Stimulated activated CD4-positive, alpha-beta T cell treated with anti-CD3 and anti-CD28 coated beads, Interleukin-2, amount 100 ng/mL, for 24 hours (primary cell): Measurements from ENCODE around the gene BORCS6.
A peak's percentile ranks its signal among the peaks of the same experiment; 100 is the strongest.

Experiments
- DNase-seq, 2 donors: peaks; one replicate each; pipeline ENCODE4 v3.0.0-alpha.2; 2020

Gene BORCS6

GRCh38 chr17:8153957-8154607 lies 35.9 kb downstream of the BORCS6 start:
- peak; percentile 88 to 92 for DNase-seq

DNA sequence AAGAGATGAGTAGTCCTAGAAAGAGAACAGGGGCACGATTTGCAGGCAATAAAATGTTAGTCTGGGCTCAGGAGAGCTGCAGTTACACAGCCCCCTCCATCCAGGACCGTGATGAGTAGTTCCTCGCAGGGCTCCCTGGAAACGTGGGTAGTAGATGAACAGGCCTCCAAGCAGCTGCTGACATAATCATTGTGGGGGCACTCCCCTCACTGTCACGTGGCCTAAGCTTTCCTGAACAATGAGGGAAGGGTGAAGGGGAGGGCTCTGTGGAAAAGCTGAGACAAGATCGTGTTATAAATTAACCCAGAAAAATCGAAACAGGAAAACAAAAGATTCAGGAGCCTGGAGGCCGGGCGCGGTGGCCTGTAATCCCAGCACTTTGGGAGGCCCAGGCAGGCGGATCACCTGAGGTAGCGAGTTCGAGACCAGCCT lies 36.4 kb downstream of the BORCS6 start:
- DNase-seq: peak; percentile 65 to 69

GRCh38 chr17:8153031-8153451 lies 36.9 kb downstream of the BORCS6 start:
- no peak for DNase-seq

- DNase-seq: peak; percentile 87 to 95
Observed at GRCh38 chr17:8152112-8152775, 37.7 kb downstream of the BORCS6 start, which contains the start of gene PER1. PER1 (minus strand) TSS chr17:8152404; CDS start chr17:8150706, 1,698 bp downstream.

GRCh38 chr17:8151641-8152111 lies 38.3 kb downstream of the BORCS6 start:
- DNase-seq: peak; percentile 46 to 47

- DNase-seq: peak; percentile 88 to 91
Observed at GRCh38 chr17:8151120-8151640, 38.8 kb downstream of the BORCS6 start.

DNA sequence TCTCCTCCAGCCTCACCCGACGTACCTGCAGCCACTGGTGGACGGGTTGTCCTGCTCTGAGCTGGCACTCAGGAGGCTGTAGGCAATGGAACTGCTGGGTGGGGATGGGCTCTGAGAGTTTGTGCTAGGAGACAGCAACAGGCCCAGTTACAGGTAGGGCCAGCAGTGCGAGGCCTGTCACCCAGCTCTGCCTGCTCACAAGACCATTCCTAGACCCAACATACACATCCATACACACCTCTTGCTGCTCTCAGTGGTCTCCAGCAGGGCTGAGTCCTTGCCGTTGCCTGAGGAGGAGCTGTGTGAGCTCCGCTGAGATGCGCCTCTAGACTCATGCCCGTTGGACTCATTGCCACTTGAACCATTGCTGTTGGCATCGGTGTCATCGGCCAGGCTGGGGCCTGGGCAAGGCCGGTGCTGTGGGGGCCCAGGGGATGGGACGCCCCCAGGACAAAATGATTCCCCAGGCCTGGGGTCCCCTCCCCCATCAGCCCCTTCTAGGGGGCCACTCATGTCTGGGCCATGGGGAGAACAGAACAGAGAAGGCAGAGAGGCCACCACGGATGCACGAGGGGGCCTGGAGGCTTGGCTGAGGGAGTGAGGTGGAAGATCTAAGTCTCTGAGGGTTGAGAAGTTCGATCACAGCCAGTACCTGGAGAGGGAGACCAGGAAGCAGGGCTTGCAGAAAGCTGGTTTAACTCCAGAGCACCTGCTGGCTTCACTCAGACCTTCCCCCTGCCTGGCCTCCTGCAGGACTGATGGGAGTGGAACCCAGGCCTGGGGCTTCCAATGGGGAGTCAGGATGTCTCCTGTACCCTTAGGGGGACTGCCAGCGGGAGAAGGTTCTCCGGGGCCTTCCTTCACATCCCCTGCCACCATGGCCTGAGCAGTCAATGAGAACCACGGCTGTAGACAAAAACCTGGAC lies 39.5 kb downstream of the BORCS6 start:
- no peak for DNase-seq

DNA sequence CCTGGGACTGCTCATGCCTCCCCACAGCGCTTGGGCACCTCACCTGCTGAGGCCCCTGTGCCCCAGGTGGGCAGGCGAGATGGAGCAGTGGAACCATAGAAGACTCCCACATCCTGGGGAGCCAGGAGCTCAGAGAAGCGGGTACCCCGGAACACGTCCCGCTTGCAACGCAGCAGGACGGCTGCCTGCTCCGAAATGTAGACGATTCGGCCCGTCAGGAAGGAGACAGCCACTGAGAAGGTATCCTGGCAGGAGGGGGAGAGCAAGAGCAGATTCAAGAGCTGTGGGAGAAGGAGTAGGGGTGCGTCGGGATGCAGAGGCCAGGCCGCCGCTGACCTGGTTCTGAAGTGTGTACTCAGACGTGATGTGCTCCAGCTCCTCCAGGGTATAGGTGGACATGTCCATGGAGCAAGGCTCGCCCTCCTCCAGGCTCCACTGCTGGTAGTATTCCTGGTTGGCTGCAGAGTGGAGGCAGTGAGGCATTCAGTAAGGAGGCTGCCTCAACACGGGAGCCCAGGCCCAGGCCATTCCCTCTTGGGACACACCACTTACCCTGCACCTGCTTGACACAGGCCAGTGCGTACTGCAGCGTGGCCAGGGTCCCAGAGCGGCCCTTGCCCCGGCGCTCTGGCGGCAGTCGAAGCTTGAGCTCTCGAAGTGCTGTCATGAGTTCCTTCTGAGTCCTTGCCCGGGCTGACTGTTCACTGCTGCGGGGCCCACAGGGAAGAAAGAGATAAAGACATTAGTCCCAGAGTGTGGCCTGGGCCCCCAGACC lies 40.4 kb downstream of the BORCS6 start:
- no peak for DNase-seq

GRCh38 chr17:8148560-8148959 lies 41.4 kb downstream of the BORCS6 start:
- no peak for DNase-seq

DNA sequence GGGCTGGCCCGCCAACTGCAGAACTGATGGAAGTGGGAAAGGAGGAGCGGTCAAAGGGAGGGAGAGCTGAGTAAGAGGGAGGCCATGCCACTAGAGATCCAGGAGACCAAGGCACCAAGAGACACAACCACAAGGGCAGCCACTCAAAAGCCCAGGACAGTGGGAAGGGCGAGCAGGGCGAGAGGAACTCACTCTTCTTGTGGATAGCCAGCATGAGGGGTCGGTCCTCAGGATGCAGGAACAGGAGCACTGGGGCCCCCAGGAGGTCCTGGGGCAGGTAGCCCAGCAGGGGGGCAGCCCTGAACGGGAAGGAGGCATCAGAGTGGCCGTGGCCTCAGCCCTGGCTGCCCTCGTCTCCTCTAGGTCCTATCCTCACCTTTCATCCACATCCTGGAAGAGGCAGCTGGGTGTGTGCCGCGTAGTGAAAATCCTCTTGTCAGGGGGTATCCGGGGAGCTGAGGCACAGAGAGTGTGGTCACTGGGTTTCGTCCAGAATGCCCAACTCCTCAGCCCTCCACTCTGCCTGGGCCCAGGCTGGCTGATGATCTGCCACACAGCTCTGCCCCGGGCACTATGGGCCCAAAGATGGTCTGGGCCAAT lies 42.1 kb downstream of the BORCS6 start:
- DNase-seq: no peak

GRCh38 chr17:8147141-8147804 lies 42.7 kb downstream of the BORCS6 start:
- no peak for DNase-seq

DNA sequence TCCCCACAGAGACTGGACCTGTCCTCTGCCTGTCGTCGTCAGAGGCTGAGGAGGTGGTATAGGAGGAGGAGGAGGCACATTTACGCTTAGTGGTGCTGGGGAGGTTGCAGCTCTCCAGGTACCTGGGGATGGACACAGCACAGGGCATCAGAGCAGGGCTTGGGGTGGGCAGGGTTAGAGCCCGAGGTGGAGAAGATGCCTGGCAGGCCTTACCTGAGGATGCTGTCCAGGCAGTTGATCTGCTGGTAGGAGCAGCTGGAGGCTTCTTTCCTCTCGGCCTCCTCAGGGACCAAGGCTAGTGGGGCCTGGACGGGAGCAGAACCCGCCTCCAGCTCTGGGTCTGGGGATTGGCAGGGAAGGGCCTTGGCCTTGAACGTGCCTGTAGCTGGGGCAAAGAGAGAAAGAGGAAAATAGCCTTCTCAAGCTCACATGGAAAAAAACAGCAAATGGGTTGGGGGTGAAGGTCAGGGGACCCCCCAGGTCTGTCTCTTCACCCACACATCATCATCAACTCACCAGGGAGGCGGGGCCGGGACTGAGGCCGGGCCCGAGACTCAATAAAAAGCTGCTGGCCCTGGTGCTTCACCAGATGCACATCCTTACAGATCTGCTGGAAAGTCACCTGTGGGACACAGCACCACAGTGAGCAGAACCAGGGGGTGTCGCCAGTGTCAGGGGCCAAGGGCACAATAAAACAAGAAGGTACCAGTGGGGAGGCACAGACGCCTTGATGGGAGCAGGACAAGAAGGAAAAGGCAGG lies 43.4 kb downstream of the BORCS6 start:
- DNase-seq: no peak

GRCh38 chr17:8145811-8146210 lies 44.2 kb downstream of the BORCS6 start:
- DNase-seq: no peak

DNA sequence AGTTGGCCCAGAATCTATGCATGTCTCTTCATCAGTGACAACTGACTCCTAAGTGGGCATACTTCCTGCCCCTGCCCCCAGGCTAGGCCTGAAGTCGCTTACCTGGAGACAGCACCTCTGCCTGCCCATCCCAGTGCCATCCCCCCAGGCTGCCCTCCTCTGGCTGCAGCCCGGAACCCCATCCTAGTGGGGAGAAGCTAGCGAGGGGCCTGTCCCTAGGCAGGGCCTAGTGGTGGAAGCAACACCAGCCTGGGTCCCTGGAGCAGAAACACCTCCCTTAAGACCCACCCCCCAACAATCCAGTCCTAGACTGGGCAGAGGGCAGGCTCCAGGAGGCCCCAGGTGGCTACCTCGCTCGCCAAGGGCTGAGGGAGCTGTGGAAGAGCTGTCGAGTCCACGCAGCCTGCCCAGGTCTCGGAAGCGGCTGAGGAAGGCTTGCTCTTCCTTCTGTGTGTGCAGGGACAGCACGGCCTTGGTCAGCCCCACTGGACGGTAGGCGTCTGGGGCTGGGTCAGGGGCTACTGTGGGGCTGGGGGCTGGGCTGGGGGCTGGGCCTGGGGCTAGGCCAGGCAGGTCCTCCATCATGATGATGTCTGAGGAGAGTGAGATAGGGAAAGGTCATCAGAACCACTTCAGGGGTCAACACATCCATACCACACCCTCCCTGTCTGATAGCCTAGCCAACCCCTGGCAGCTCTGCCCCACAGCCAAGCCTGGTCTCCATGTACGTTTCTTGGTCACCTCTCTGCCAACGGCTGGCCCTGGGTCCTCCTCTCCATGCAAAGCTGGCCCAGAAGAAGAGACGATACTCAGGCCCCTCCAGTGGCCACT lies 45.4 kb downstream of the BORCS6 start:
- DNase-seq: no peak

- DNase-seq: no peak
Observed at GRCh38 chr17:8143581-8144400, 46.2 kb downstream of the BORCS6 start.

- no peak for DNase-seq
Observed at GRCh38 chr17:8142887-8143580, 46.9 kb downstream of the BORCS6 start.

DNA sequence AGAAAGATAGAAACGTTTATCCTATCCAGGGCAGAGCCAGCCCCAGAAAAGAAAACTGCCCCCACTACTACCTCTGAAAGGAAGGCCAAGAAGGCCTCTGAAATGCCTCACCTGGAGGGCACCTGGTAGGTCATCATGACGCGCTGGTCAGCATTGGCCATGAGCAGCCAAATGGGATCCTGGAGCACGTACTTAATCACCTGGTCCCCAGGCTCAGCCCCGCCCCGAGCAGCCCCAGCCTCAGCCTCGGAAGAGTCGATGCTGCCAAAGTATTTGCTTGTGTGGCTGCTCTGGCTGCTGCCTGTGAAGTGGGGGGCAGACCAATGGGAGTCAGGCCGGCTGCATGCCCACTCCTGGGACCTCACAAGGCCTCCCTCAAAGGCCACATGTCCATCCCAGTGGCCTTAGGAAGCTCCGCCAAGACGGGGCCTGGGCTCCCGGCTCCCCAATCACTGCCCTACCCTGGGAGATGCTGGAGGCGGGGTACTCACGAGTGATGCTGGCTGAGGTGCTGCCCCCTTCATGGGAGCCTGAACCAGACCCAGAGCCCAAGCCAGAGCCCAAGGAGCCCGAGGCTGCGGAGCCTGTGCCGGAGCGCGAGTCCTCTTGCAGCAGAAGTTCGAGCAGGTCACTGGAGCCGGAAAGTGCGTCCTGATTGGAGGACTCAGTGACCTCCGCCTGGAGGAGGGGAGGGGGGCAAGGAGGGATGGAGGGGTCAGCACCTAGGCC lies 47.7 kb downstream of the BORCS6 start:
- no peak for DNase-seq
